HepG2 (cell line): ENCODE measurements around the gene PSEN1. TPM values are rescaled to one million over a fixed set of nuclear protein-coding genes. Genes with fewer than 3 reads are reported as not detected.

Source experiments
- ATAC-seq: fragments of 200-7000 bp; cut with Tn5 transposase; 3 replicates; pipeline ENCODE4 v1.9.1; 2020; ENCODE audit warnings: mild to moderate bottlenecking, moderate library complexity
- BruUV-seq: library from RNA; stranded (reverse); fragments of 400-500 nt; replicated peaks from 2 replicates; lab custom pipeline; 2021; lab: Mats Ljungman, UMichigan
- CTCF ChIA-PET: fragments of 300-600 bp; formaldehyde crosslinking; extraction: SDS; loops from one replicate; lab custom pipeline; 2021; ENCODE audit warnings: low total read pairs, inconsistent platforms, low intra/inter-chr PET ratio; lab: Yijun Ruan, JAX
- POLR2A ChIA-PET: fragments of 350-600 bp; sonication (Branson Sonifier 250); formaldehyde crosslinking; loops from one replicate; lab custom pipeline; 2020; ENCODE audit warnings: antibody characterized with exemption, inconsistent platforms; lab: Yijun Ruan, JAX
- DNase-seq: peaks from one replicate; pipeline ENCODE4 v3.0.0-alpha.2; 2015; ENCODE audit warnings: low spot score
- FAIRE-seq: peaks from 3 replicates; lab custom pipeline; 2011; peaks lifted over from hg19 to GRCh38; lab: Jason Lieb, UNC
- H2AFZ ChIP-seq: one replicate; pipeline ENCODE4 v1.6.1; 2011; ENCODE audit warnings: low read length, inconsistent platforms
- H3K27ac ChIP-seq: fragments of 300-600 bp; 3 replicates; pipeline ENCODE4 v1.8.0; 2011; ENCODE audit warnings: mixed run types, mild to moderate bottlenecking, mixed read lengths, low read length, inconsistent platforms; ENCODE audit not compliant: insufficient read depth; ENCODE audit errors: extremely low read length
- H3K27me3 ChIP-seq, 2 experiments: fragments of 200-600 bp in 1 of 2; 2 replicates in 1 of 2; 3 replicates in 1 of 2; pipeline versions ENCODE4 v1.6.0 to v1.8.0; 2011; ENCODE audit warnings: low read length in 2 of 2, mild to moderate bottlenecking in 2 of 2, moderate library complexity in 2 of 2, inconsistent platforms in 1 of 2; ENCODE audit not compliant: insufficient read depth in 2 of 2, control insufficient read depth in 1 of 2
- H3K36me3 ChIP-seq, 2 experiments: fragments of 200-600 bp in 1 of 2; replicated peaks in 1 of 2; 2 replicates in 1 of 2; 3 replicates in 1 of 2; pipeline versions ENCODE4 v1.5.1 to v1.8.0; 2011; ENCODE audit warnings: low read length in 2 of 2, inconsistent platforms in 1 of 2; ENCODE audit not compliant: insufficient read depth in 2 of 2, control insufficient read depth in 1 of 2
- H3K4me1 ChIP-seq: 2 replicates; pipeline ENCODE4 v1.5.1; 2012; ENCODE audit warnings: low read length, inconsistent platforms; ENCODE audit not compliant: insufficient read depth
- H3K4me2 ChIP-seq: 2 replicates; pipeline ENCODE4 v1.6.0; 2011; ENCODE audit warnings: low read depth, low read length, inconsistent platforms
- H3K4me3 ChIP-seq, 3 experiments: fragments of 200-600 bp in 1 of 3; sonication (generic), shearing (Covaris generic) in 1 of 3; replicated peaks in 1 of 3; 2 replicates each; pipeline ENCODE4 v1.5.1; 2011 to 2016; ENCODE audit warnings: low read length in 3 of 3, inconsistent platforms in 2 of 3, low read depth in 2 of 3, mild to moderate bottlenecking in 2 of 3, control low read depth in 1 of 3, mixed read lengths in 1 of 3; ENCODE audit not compliant: insufficient read depth in 1 of 3
- H3K79me2 ChIP-seq: one replicate; pipeline ENCODE4 v1.6.1; 2011; ENCODE audit warnings: low read length, inconsistent platforms; ENCODE audit not compliant: insufficient read depth
- H3K9ac ChIP-seq: 2 replicates; pipeline ENCODE4 v1.6.0; 2011; ENCODE audit warnings: mild to moderate bottlenecking, low read depth, low read length, inconsistent platforms; ENCODE audit not compliant: insufficient read depth
- H3K9me3 ChIP-seq: 2 replicates; pipeline ENCODE4 v1.5.1; 2012; ENCODE audit warnings: mild to moderate bottlenecking, low read length
- H4K20me1 ChIP-seq: 2 replicates; pipeline ENCODE4 v1.6.0; 2011; ENCODE audit warnings: inconsistent platforms, mild to moderate bottlenecking, low read length, moderate library complexity; ENCODE audit not compliant: insufficient read depth
- AKAP8 ChIP-seq: sonication (generic); formaldehyde crosslinking; IDR thresholded peaks from 2 replicates; pipeline ENCODE4 v1.5.1; 2020; ENCODE audit warnings: mild to moderate bottlenecking, missing genetic modification reagents
- ARID3A ChIP-seq: IDR thresholded peaks from 2 replicates; pipeline ENCODE4 v1.6.1; 2012; ENCODE audit warnings: low read depth, low read length, improper control_type of control experiment
- DMAP1 ChIP-seq: IDR thresholded peaks from 2 replicates; pipeline ENCODE4 v1.6.1; 2016
- MIER3 ChIP-seq: IDR thresholded peaks from 2 replicates; pipeline ENCODE4 v1.6.1; 2016; ENCODE audit warnings: missing compliant biosample characterization, borderline replicate concordance
- MTF1 ChIP-seq: sonication (generic); formaldehyde crosslinking; IDR thresholded peaks from 2 replicates; pipeline ENCODE4 v1.5.0; 2020; ENCODE audit warnings: missing genetic modification reagents
- STAG1 ChIP-seq: sonication (generic); formaldehyde crosslinking; IDR thresholded peaks from 2 replicates; pipeline ENCODE4 v1.4.0; 2020; ENCODE audit warnings: missing genetic modification reagents
- ZNF317 ChIP-seq: sonication (generic); formaldehyde crosslinking; IDR thresholded peaks from 2 replicates; pipeline ENCODE4 v1.5.0; 2020; ENCODE audit warnings: mild to moderate bottlenecking, missing genetic modification reagents
- ZNF747 ChIP-seq: sonication (generic); formaldehyde crosslinking; IDR thresholded peaks from 2 replicates; pipeline ENCODE4 v1.8.1; 2023; ENCODE audit warnings: missing genetic modification reagents, mild to moderate bottlenecking, borderline replicate concordance
- ZSCAN22 ChIP-seq: sonication (generic); formaldehyde crosslinking; IDR thresholded peaks from 2 replicates; pipeline ENCODE4 v1.4.0; 2020; ENCODE audit warnings: mild to moderate bottlenecking, missing genetic modification reagents
- WGBS: methylation state at CpG from one replicate; pipeline ENCODE4 v1.1.6; 2017; ENCODE audit warnings: low lambda C conversion rate; 5-methylcytosine and 5-hydroxymethylcytosine counted together
- in situ Hi-C: cut with HindIII; loops from 2 replicates; pipeline ENCODE4 v1.10.0; 2017; ENCODE audit warnings: low pct_unique_long_range_greater_than_20kb; ENCODE audit not compliant: extremely low pct_ligation_motif_present
- intact Hi-C: fragments of 100-400 bp; cut with micrococcal nuclease; formaldehyde crosslinking; loops from one replicate; pipeline ENCODE4 v1.10.0; 2022; ENCODE audit not compliant: unreplicated experiment
- polyA plus RNA-seq, 8 experiments: library from polyadenylated mRNA; depleted of rRNA in 3 of 8; stranded (reverse) in 7 of 8; unstranded in 1 of 8; fragments of >200 nt; fragmentation: Illumina TruSeq in 4 of 8; extraction: Trizol in 4 of 8; gene quantifications; 2 replicates each; pipeline versions ENCODE4 v1.2.1 to v1.2.3, GENCODE V29; 2011 to 2016; ENCODE audit warnings: low read depth in 4 of 8, missing spikeins in 1 of 8, mixed read lengths in 1 of 8; ENCODE audit not compliant: insufficient read depth in 1 of 8
- total RNA-seq, 5 experiments: library from RNA; depleted of rRNA; stranded (reverse); fragments of >200 nt; fragmentation: Illumina TruSeq; extraction: Trizol; gene quantifications; 2 replicates each; pipeline ENCODE4 v1.2.3, GENCODE V29; 2016; ENCODE audit warnings: low read depth in 1 of 5
- TF ChIP-seq, protein P1 (sequence below): sonication (generic); formaldehyde crosslinking; IDR thresholded peaks from 2 replicates; pipeline ENCODE4 v1.5.0; 2020; ENCODE audit warnings: mild to moderate bottlenecking, missing genetic modification reagents, moderate library complexity
- TF ChIP-seq, protein P2 (sequence below): sonication (generic); formaldehyde crosslinking; IDR thresholded peaks from 2 replicates; pipeline ENCODE4 v1.4.0; 2020; ENCODE audit warnings: missing genetic modification reagents, mild to moderate bottlenecking, borderline replicate concordance
- TF ChIP-seq, protein P3 (sequence below): sonication (generic); formaldehyde crosslinking; conservative IDR thresholded peaks from 2 replicates; pipeline ENCODE4 v1.8.0; 2022; ENCODE audit warnings: low read depth, missing genetic modification reagents
- TF ChIP-seq, protein P4 (sequence below): sonication (generic); formaldehyde crosslinking; IDR thresholded peaks from 2 replicates; pipeline ENCODE4 v1.4.0; 2020; ENCODE audit warnings: mild to moderate bottlenecking, missing genetic modification reagents, borderline replicate concordance

The PSEN1 gene
- total and polyA plus RNA-seq, 2 of the 13 experiments (the other 11 are each of a cell fraction or from before 2014, with no cell fraction given), result 12.5 to 26.6 TPM

GRCh38 chr14:73173092-73173735 lies 36.9 kb downstream of the PSEN1 start:
- FAIRE-seq (no peak), ATAC-seq (no peak), DNase-seq (peak; percentile 24)
- no TSS peak for BruUV-seq
- no peak overlapping the region for H3K4me2 ChIP-seq
- no peaks in the 10 kb centered on the region for H3K9me3 ChIP-seq
- CTCF ChIA-PET, result no interaction called here
- H3K27ac ChIP-seq, result no peak overlapping the region
- H3K4me1 ChIP-seq, result peaks cover 11% of the 10 kb centered on the region; the same call in 1 of the 2 replicates
- H4K20me1 ChIP-seq, result no peaks in the 10 kb centered on the region
- H3K9ac ChIP-seq, result no peak overlapping the region
- H2AFZ ChIP-seq, result no peak overlapping the region
- intact Hi-C loops, result no loop called here
- no peaks in the 10 kb centered on the region for H3K79me2 ChIP-seq
- in situ Hi-C loops, result no loop called here
- POLR2A ChIA-PET, result no interaction called here
- peaks cover 11 to 47% of the 10 kb centered on the region in 2 experiments for H3K36me3 ChIP-seq
- 65% methylated on average over 3 of the region's 3 CpGs for WGBS
- H3K27me3 ChIP-seq, result no peaks in the 10 kb centered on the region
- no peak overlapping the region for H3K4me3 ChIP-seq
- no peak for TF ChIP-seq MIER3 (CRISPR knock-in tag)
- no peak for TF ChIP-seq ZSCAN22 (CRISPR knock-in tag)
- TF ChIP-seq, protein P1, sequence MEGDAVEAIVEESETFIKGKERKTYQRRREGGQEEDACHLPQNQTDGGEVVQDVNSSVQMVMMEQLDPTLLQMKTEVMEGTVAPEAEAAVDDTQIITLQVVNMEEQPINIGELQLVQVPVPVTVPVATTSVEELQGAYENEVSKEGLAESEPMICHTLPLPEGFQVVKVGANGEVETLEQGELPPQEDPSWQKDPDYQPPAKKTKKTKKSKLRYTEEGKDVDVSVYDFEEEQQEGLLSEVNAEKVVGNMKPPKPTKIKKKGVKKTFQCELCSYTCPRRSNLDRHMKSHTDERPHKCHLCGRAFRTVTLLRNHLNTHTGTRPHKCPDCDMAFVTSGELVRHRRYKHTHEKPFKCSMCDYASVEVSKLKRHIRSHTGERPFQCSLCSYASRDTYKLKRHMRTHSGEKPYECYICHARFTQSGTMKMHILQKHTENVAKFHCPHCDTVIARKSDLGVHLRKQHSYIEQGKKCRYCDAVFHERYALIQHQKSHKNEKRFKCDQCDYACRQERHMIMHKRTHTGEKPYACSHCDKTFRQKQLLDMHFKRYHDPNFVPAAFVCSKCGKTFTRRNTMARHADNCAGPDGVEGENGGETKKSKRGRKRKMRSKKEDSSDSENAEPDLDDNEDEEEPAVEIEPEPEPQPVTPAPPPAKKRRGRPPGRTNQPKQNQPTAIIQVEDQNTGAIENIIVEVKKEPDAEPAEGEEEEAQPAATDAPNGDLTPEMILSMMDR (CRISPR knock-in tag), result peak; percentile 27; the same call in 1 of the 2 replicates
- 0 out of 2 replicates have a peak, but pooled peaks have one; percentile 45 for TF ChIP-seq ARID3A
- TF ChIP-seq, protein P2, sequence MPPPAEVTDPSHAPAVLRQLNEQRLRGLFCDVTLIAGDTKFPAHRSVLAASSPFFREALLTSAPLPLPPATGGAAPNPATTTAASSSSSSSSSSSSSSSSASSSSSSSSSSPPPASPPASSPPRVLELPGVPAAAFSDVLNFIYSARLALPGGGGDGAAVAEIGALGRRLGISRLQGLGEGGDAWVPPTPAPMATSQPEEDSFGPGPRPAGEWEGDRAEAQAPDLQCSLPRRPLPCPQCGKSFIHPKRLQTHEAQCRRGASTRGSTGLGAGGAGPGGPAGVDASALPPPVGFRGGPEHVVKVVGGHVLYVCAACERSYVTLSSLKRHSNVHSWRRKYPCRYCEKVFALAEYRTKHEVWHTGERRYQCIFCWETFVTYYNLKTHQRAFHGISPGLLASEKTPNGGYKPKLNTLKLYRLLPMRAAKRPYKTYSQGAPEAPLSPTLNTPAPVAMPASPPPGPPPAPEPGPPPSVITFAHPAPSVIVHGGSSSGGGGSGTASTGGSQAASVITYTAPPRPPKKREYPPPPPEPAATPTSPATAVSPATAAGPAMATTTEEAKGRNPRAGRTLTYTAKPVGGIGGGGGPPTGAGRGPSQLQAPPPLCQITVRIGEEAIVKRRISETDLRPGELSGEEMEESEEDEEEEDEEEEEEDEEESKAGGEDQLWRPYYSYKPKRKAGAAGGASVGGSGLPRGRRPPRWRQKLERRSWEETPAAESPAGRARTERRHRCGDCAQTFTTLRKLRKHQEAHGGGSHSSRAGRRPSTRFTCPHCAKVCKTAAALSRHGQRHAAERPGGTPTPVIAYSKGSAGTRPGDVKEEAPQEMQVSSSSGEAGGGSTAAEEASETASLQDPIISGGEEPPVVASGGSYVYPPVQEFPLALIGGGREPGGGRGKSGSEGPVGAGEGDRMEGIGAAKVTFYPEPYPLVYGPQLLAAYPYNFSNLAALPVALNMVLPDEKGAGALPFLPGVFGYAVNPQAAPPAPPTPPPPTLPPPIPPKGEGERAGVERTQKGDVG (CRISPR knock-in tag), result no peak
- TF ChIP-seq, protein P3, sequence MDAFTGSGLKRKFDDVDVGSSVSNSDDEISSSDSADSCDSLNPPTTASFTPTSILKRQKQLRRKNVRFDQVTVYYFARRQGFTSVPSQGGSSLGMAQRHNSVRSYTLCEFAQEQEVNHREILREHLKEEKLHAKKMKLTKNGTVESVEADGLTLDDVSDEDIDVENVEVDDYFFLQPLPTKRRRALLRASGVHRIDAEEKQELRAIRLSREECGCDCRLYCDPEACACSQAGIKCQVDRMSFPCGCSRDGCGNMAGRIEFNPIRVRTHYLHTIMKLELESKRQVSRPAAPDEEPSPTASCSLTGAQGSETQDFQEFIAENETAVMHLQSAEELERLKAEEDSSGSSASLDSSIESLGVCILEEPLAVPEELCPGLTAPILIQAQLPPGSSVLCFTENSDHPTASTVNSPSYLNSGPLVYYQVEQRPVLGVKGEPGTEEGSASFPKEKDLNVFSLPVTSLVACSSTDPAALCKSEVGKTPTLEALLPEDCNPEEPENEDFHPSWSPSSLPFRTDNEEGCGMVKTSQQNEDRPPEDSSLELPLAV (CRISPR knock-in tag), result no peak
- no peak for TF ChIP-seq ZNF317 (CRISPR knock-in tag)
- TF ChIP-seq, protein P4, sequence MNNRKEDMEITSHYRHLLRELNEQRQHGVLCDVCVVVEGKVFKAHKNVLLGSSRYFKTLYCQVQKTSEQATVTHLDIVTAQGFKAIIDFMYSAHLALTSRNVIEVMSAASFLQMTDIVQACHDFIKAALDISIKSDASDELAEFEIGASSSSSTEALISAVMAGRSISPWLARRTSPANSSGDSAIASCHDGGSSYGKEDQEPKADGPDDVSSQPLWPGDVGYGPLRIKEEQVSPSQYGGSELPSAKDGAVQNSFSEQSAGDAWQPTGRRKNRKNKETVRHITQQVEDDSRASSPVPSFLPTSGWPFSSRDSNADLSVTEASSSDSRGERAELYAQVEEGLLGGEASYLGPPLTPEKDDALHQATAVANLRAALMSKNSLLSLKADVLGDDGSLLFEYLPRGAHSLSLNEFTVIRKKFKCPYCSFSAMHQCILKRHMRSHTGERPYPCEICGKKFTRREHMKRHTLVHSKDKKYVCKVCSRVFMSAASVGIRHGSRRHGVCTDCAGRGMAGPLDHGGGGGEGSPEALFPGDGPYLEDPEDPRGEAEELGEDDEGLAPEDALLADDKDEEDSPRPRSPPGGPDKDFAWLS (CRISPR knock-in tag), result no peak
- TF ChIP-seq DMAP1 (CRISPR knock-in tag), result no peak
- TF ChIP-seq ZNF747, result no peak
- TF ChIP-seq MTF1 (CRISPR knock-in tag), result no peak
- no peak for TF ChIP-seq AKAP8 (CRISPR knock-in tag)
- peak; percentile 53 for TF ChIP-seq STAG1 (CRISPR knock-in tag)
